GM19328 (cell line): ENCODE data around the gene PSAP.

Experiments
- ATAC-seq: cut with Tn5 transposase; IDR thresholded peaks from one replicate; pipeline ENCODE4 v1.9.1; 2021; ENCODE audit warnings: mild to moderate bottlenecking, moderate library complexity; ENCODE audit not compliant: unreplicated experiment

The PSAP gene

GRCh38 chr10:71788954-71789353 is 62.1 kb downstream of the PSAP start:
- no peak for ATAC-seq

GRCh38 chr10:71784679-71785272 is 66.3 kb downstream of the PSAP start:
- ATAC-seq = no peak

GRCh38 chr10:71783917-71784678 is 67.0 kb downstream of the PSAP start:
- ATAC-seq = no peak

GRCh38 chr10:71782917-71783490 is 68.0 kb downstream of the PSAP start:
- ATAC-seq = no peak

GRCh38 chr10:71782221-71782916 is 68.7 kb downstream of the PSAP start:
- ATAC-seq = no peak

- no peak for ATAC-seq
These were observed 70.3 kb downstream of the PSAP start for GRCh38 chr10:71780719-71781118.

GRCh38 chr10:71780156-71780555 is 70.9 kb downstream of the PSAP start:
- no peak for ATAC-seq

GRCh38 chr10:71779641-71780040 is 71.4 kb downstream of the PSAP start:
- no peak for ATAC-seq

GRCh38 chr10:71778071-71778825 is 72.8 kb downstream of the PSAP start:
- no peak for ATAC-seq

GRCh38 chr10:71777213-71777985 is 73.7 kb downstream of the PSAP start:
- ATAC-seq = no peak

GRCh38 chr10:71776481-71776925 is 74.5 kb downstream of the PSAP start:
- ATAC-seq = no peak

- no peak for ATAC-seq
These were observed 75.9 kb downstream of the PSAP start for GRCh38 chr10:71774916-71775702.

- ATAC-seq = peak; percentile 48
These were observed 77.7 kb downstream of the PSAP start, which contains the start of gene VSIR for GRCh38 chr10:71773221-71773971. TSS of gene VSIR (minus strand) at chr10:71773520. CDS start at chr10:71773439, 81 bp downstream.

GRCh38 chr10:71772832-71773220 is 78.2 kb downstream of the PSAP start:
- ATAC-seq = no peak

- ATAC-seq = no peak
These were observed 79.0 kb downstream of the PSAP start for GRCh38 chr10:71771821-71772617.

GRCh38 chr10:71771204-71771603 is 79.8 kb downstream of the PSAP start:
- no peak for ATAC-seq

GRCh38 chr10:71770789-71771188 is 80.3 kb downstream of the PSAP start:
- no peak for ATAC-seq

- no peak for ATAC-seq
These were observed 80.8 kb downstream of the PSAP start for GRCh38 chr10:71770255-71770654.
